ENCODE data around the gene EIF4EBP2. TPM values are rescaled to one million over a fixed set of nuclear protein-coding genes. Genes with fewer than 3 reads are reported as not detected.

EIF4EBP2 gene
- total RNA-seq, 1 experiment from 2014 or later, result 93.2 TPM

GRCh38 chr10:70367195-70367796, 36.6 kb upstream of the EIF4EBP2 start:
- no peaks in the 10 kb centered on the region for H3K4me1 ChIP-seq (ENCODE audit: insufficient read depth, low read length)
- H3K14ac ChIP-seq (ENCODE audit: insufficient read depth, low read length), result no peak overlapping the region
- peak overlapping the region in 1 of 3 experiments; percentile 23; a peak in 1 of 7 replicates for H3K27ac Mint-ChIP-seq
- H3K23ac ChIP-seq (ENCODE audit: insufficient read length, low read depth, low read length), result no peak overlapping the region
- H2AFZ ChIP-seq (ENCODE audit: low read length), result no peak overlapping the region
- H3K27me3 ChIP-seq (ENCODE audit: insufficient read depth, low read length), result no peaks in the 10 kb centered on the region
- WGBS (ENCODE audit: extremely low coverage, insufficient read length, low lambda C conversion rate), result no CpG with 5 or more reads among the region's 8 CpGs
- H2AK5ac ChIP-seq (ENCODE audit: insufficient read length, low read length), result no peak overlapping the region
- H4K91ac ChIP-seq (ENCODE audit: insufficient read length, low read depth, low read length), result no peak overlapping the region
- no peak overlapping the region for H3K4me3 Mint-ChIP-seq
- no peak overlapping the region for H4K8ac ChIP-seq (replicated peaks; ENCODE audit: insufficient read length, low read depth, low read length)
- no peak overlapping the region for H3K9ac ChIP-seq (ENCODE audit: extremely low read depth, insufficient read length, low read length)
- H3K79me2 ChIP-seq (ENCODE audit: insufficient read depth, low read length), result no peaks in the 10 kb centered on the region
- H2BK120ac ChIP-seq (ENCODE audit: low read depth, low read length, poor library complexity, severe bottlenecking), result no peak overlapping the region
- H3K18ac ChIP-seq (ENCODE audit: insufficient read length, low read depth, low read length), result no peak overlapping the region
- H3K36me3 Mint-ChIP-seq (ENCODE audit: insufficient read depth in 1 of 3, low read depth in 3 of 3), result peaks cover 0 to 2% (median 0%) of the 10 kb centered on the region in 3 experiments; a peak in 1 of 7 replicates
- H4K20me1 ChIP-seq (ENCODE audit: control insufficient read depth, insufficient read depth, insufficient read length), result no peaks in the 10 kb centered on the region
- H3K4me2 ChIP-seq (ENCODE audit: insufficient read depth, insufficient read length, low read length), result no peak overlapping the region
- no peak overlapping the region for H2BK5ac ChIP-seq (ENCODE audit: insufficient read length, low read length)
- H2BK20ac ChIP-seq (ENCODE audit: low read depth, low read length, poor library complexity, severe bottlenecking), result no peak overlapping the region
- TF ChIP-seq, protein P1, sequence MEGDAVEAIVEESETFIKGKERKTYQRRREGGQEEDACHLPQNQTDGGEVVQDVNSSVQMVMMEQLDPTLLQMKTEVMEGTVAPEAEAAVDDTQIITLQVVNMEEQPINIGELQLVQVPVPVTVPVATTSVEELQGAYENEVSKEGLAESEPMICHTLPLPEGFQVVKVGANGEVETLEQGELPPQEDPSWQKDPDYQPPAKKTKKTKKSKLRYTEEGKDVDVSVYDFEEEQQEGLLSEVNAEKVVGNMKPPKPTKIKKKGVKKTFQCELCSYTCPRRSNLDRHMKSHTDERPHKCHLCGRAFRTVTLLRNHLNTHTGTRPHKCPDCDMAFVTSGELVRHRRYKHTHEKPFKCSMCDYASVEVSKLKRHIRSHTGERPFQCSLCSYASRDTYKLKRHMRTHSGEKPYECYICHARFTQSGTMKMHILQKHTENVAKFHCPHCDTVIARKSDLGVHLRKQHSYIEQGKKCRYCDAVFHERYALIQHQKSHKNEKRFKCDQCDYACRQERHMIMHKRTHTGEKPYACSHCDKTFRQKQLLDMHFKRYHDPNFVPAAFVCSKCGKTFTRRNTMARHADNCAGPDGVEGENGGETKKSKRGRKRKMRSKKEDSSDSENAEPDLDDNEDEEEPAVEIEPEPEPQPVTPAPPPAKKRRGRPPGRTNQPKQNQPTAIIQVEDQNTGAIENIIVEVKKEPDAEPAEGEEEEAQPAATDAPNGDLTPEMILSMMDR (conservative IDR thresholded peaks at IDR 0.05), result no peak
- H3K4ac ChIP-seq (ENCODE audit: low read depth, low read length), result no peak overlapping the region
- H3T11ph ChIP-seq (ENCODE audit: low read length), result no peak overlapping the region
- DNase-seq, result no peak
- H3K23me2 ChIP-seq (ENCODE audit: insufficient read length, low read depth, low read length, poor library complexity, severe bottlenecking), result no peaks in the 10 kb centered on the region
- peaks cover 27 to 36% of the 10 kb centered on the region in 2 experiments for H3K4me1 Mint-ChIP-seq
- H2BK12ac ChIP-seq (ENCODE audit: insufficient read length, low read depth, low read length), result no peak overlapping the region
- H2BK15ac ChIP-seq (ENCODE audit: low read depth, low read length), result no peak overlapping the region
- H3K9me3 Mint-ChIP-seq, result no peaks in the 10 kb centered on the region
- H3K27me3 Mint-ChIP-seq (ENCODE audit: low read depth), result no peaks in the 10 kb centered on the region
- no peaks in the 10 kb centered on the region for H3K79me1 ChIP-seq (ENCODE audit: insufficient read depth, low read depth, low read length, poor library complexity, severe bottlenecking)
- no peak overlapping the region for H3K27ac ChIP-seq (ENCODE audit: insufficient read length, low read depth, low read length)
- H3K56ac ChIP-seq (ENCODE audit: insufficient read length, low read depth, low read length), result no peak overlapping the region
- H4K5ac ChIP-seq (ENCODE audit: insufficient read length, low read depth, low read length), result no peak overlapping the region
- no peaks in the 10 kb centered on the region for H3K9me3 ChIP-seq (ENCODE audit: control insufficient read depth, low read depth, low read length)

Data from H9 (cell line).